Heart right ventricle (tissue), 16 donors: Measurements from ENCODE around the gene CARHSP1. TPM values are rescaled to one million over a fixed set of nuclear protein-coding genes. Genes with fewer than 3 reads are reported as not detected.

Experiments
- ATAC-seq, 8 donors: fragments of 200-7000 bp; cut with Tn5 transposase; one replicate each; pipeline ENCODE4 v1.9.1; 2020; ENCODE audit warnings: mild to moderate bottlenecking in 8 of 8, moderate library complexity in 8 of 8, moderate number of reproducible peaks in 1 of 8
- DNase-seq, 2 donors: peaks; one replicate each; pipeline ENCODE4 v3.0.0-alpha.2; 2020
- H3K27ac ChIP-seq, 10 donors: fragments of 200-600 bp; sonication (generic) in 2 of 10; one replicate each; pipeline versions ENCODE4 v1.5.0 to v1.8.0; 2020 to 2022; ENCODE audit warnings: mild to moderate bottlenecking in 3 of 10
- H3K27me3 ChIP-seq, 7 donors: fragments of 200-600 bp; one replicate each; pipeline ENCODE4 v1.8.0; 2021 to 2022; ENCODE audit warnings: mild to moderate bottlenecking in 2 of 7
- H3K36me3 ChIP-seq, 9 donors: fragments of 200-600 bp; sonication (generic) in 1 of 9; one replicate each; pipeline versions ENCODE4 v1.5.0 to v1.8.0; 2020 to 2022; ENCODE audit warnings: mild to moderate bottlenecking in 2 of 9
- H3K4me1 ChIP-seq, 9 donors: fragments of 200-600 bp; sonication (generic) in 1 of 9; one replicate each; pipeline versions ENCODE4 v1.5.0 to v1.8.0; 2020 to 2022; ENCODE audit warnings: mild to moderate bottlenecking in 4 of 9
- H3K4me3 ChIP-seq, 10 donors: fragments of 200-600 bp; sonication (generic) in 2 of 10; one replicate each; pipeline versions ENCODE4 v1.5.0 to v1.8.0; 2020 to 2022; ENCODE audit warnings: mild to moderate bottlenecking in 7 of 10, moderate library complexity in 2 of 10
- H3K9me3 ChIP-seq, 11 donors: fragments of 200-600 bp in 10 of 11; sonication (generic) in 2 of 11; one replicate each; pipeline versions ENCODE4 v1.5.0 to v1.8.0; 2013 to 2022; ENCODE audit warnings: mild to moderate bottlenecking in 2 of 11, control low read depth in 1 of 11, moderate library complexity in 1 of 11
- CTCF ChIP-seq, 9 donors: fragments of 200-600 bp; sonication (generic) in 2 of 9; IDR thresholded peaks; one replicate each; pipeline versions ENCODE4 v1.5.0 to v1.8.0; 2021 to 2022; ENCODE audit warnings: antibody characterized with exemption in 9 of 9, mild to moderate bottlenecking in 5 of 9, moderate library complexity in 1 of 9
- WGBS, 2 donors: extraction: QIAGEN DNeasy Blood & Tissue Kit; methylation state at CpG; one replicate each; pipeline ENCODE4 v1.1.7; 2013; ENCODE audit warnings: inconsistent platforms in 1 of 2; 5-methylcytosine and 5-hydroxymethylcytosine counted together
- intact Hi-C, 10 donors: fragments of 100-400 bp; cut with DNase I; formaldehyde crosslinking; loops; one replicate each; pipeline versions ENCODE4 v1.11.1 to v1.14.2; 2022
- polyA plus RNA-seq, 2 donors: library from polyadenylated mRNA; stranded (reverse); fragments of 200-250 nt; gene quantifications; one replicate each; pipeline ENCODE4 v1.2.3, GENCODE V29; 2013
- total RNA-seq, 10 donors: library from RNA; stranded (reverse); fragmentation: NEBNext Ultra II Directional in 3 of 10; extraction: Animal tissue kit (Norgen Biotek cat#: 25700) in 3 of 10; gene quantifications; one replicate each; pipeline versions ENCODE4 v1.2.1 to v1.2.4, GENCODE V29; 2021 to 2023
- donor health status: Arrhythmogenic right ventricular cardiomyopathy.
- donor health status: ischemic (EF 13 %, LVEDD 7.1; RV severe dilation, severe dysfunction).
- donor health status: healthy with polysubstance abuse.
- donor health status: DM: no; HTN: yes; CAD: no.
- donor health status: DM: no; HTN: no; CAD: no.
- donor health status: ischemic (EF 25% LVEDD 6.9; RV normal size, moderate dysfunction).
- donor health status: ischemic (EF 25% LVEDD 5.7; RV mildly dilated, moderate dysfunction).
- donor health status: healthy.
- donor health status: DM: yes; HTN: yes; CAD: no.
- donor health status: Ischemic cardiomyopathy.
- donor health status: ischemic (EF 35%, LVEDD 5.7; RV mildly dilated, moderate dysfunction).
- donor health status: nonischemic (EF 11% LVEDD 7.7; RV severe dilation, severe dysfunction).
- donor health status: DM: yes; HTN: yes; CAD: no.
- donor health status: PGD.
- donor health status: ischemic (EF 29% LVEDD 5.4; RV normal size, mild dysfunction).
- donor health status: nonischemic (EF 23%, LVEDD 6.1; RV moderate dilation, normal function).

Gene CARHSP1
- total and polyA plus RNA-seq, 12 donors, result 12.7 to 76.3 (median 28.8) TPM

GRCh38 chr16:8892101-8892575, 23.3 kb upstream of the CARHSP1 start:
- 75 to 78% methylated on average over 16 of the region's 16 CpGs for WGBS, 2 donors
- TF ChIP-seq CTCF (IDR thresholded peaks at IDR 0.05), result no peak
- intact Hi-C loops, result no loop called here
- DNase-seq (no peak), ATAC-seq (peak in 1 of 8 donors; percentile 29)
- H3K36me3 ChIP-seq, result peaks cover 0 to 81% (median 59%) of the 10 kb centered on the region in 9 donors
- no peak overlapping the region for H3K4me3 ChIP-seq
- H3K4me1 ChIP-seq, result peaks cover 0 to 31% (median 13%) of the 10 kb centered on the region in 9 donors
- no peaks in the 10 kb centered on the region for H3K27me3 ChIP-seq
- no peaks in the 10 kb centered on the region for H3K9me3 ChIP-seq
- no peak overlapping the region for H3K27ac ChIP-seq

- H3K27me3 ChIP-seq, result no peaks in the 10 kb centered on the region
- H3K27ac ChIP-seq, result no peak overlapping the region
- intact Hi-C loops, result no loop called here
- H3K9me3 ChIP-seq, result no peaks in the 10 kb centered on the region
- peaks cover 0 to 43% (median 24%) of the 10 kb centered on the region in 9 donors for H3K4me1 ChIP-seq
- no peak overlapping the region for H3K4me3 ChIP-seq
- no peak for TF ChIP-seq CTCF (IDR thresholded peaks at IDR 0.05)
- H3K36me3 ChIP-seq, result peaks cover 0 to 65% (median 43%) of the 10 kb centered on the region in 9 donors
- DNase-seq (no peak), ATAC-seq (no peak)
- 63 to 74% methylated on average over 5 of the region's 5 CpGs for WGBS, 2 donors
Measured at GRCh38 chr16:8890549-8890921, 21.7 kb upstream of the CARHSP1 start.

- no peak overlapping the region for H3K4me3 ChIP-seq
- intact Hi-C loops, result loop anchor here in 1 of 10 donors (10.0 kb wide), 1 partner anchor 325 kb away; no protein-coding TSS in a partner anchor
- TF ChIP-seq CTCF (IDR thresholded peaks at IDR 0.05), result no peak
- no peaks in the 10 kb centered on the region for H3K9me3 ChIP-seq
- H3K36me3 ChIP-seq, result peaks cover 0 to 60% (median 37%) of the 10 kb centered on the region in 9 donors
- peaks cover 0 to under 1% (median 0%) of the 10 kb centered on the region in 7 donors for H3K27me3 ChIP-seq
- H3K4me1 ChIP-seq, result peaks cover 0 to 44% (median 24%) of the 10 kb centered on the region in 9 donors
- DNase-seq (no peak), ATAC-seq (no peak)
- no peak overlapping the region for H3K27ac ChIP-seq
- WGBS, 2 donors, result 80 to 85% methylated on average over 14 of the region's 14 CpGs
Measured at GRCh38 chr16:8889893-8890548, 21.2 kb upstream of the CARHSP1 start.

- intact Hi-C loops, result loop anchor here in 1 of 10 donors (10.0 kb wide), 1 partner anchor 324 kb away; no protein-coding TSS in a partner anchor
- Histone ChIP-seq H3K27me3 (peaks cover 0 to 6% (median 0%) of the 10 kb centered on the region in 7 donors), H3K4me1 (peaks cover 0 to 44% (median 24%) of the 10 kb centered on the region in 9 donors), H3K36me3 (peaks cover 0 to 52% (median 29%) of the 10 kb centered on the region in 9 donors), H3K27ac (no peak overlapping the region), H3K4me3 (no peak overlapping the region), H3K9me3 (no peaks in the 10 kb centered on the region)
- DNase-seq, result no peak
- 88 to 90% methylated on average over 23 of the region's 23 CpGs for WGBS, 2 donors
- no peak for TF ChIP-seq CTCF (IDR thresholded peaks at IDR 0.05)
- ATAC-seq, result peak in 1 of 8 donors; percentile 7
Measured at GRCh38 chr16:8888951-8889892, 20.4 kb upstream of the CARHSP1 start.
